Mononuclear cell (primary cell): ENCODE data around the gene ERMAP. TPM values are rescaled to one million over a fixed set of nuclear protein-coding genes. Genes with fewer than 3 reads are reported as not detected.
"Not testable (repeated sequence)": the region's sequence is repeated elsewhere in the genome, so short reads cannot be mapped to it uniquely, and the experiment has no call there.

Experiments used
- H3K27me3 ChIP-seq: 2 replicates; pipeline ENCODE4 v1.6.0; 2011; ENCODE audit warnings: low read length, control low read depth; ENCODE audit not compliant: insufficient read depth
- H3K4me1 ChIP-seq: 2 replicates; pipeline ENCODE4 v1.5.1; 2011; ENCODE audit warnings: mild to moderate bottlenecking, low read length, control low read depth; ENCODE audit not compliant: insufficient read depth
- H3K4me3 ChIP-seq: 2 replicates; pipeline ENCODE4 v1.5.1; 2011; ENCODE audit warnings: mild to moderate bottlenecking, low read length, moderate library complexity
- H3K9me3 ChIP-seq: 2 replicates; pipeline ENCODE4 v1.5.1; 2011; ENCODE audit warnings: low read depth, mild to moderate bottlenecking, control low read depth, low read length
- total RNA-seq: library from RNA; depleted of rRNA; stranded (reverse); fragments of >200 nt; gene quantifications from one replicate; pipeline ENCODE4 v1.2.3, GENCODE V29; 2012

The ERMAP gene
- total RNA-seq, 1 donor = 6.4 TPM

GRCh38 chr1:42861014-42861399, 44.1 kb downstream of the ERMAP start:
- H3K9me3 ChIP-seq = peaks cover 11% of the 10 kb centered on the region
- peaks cover 17% of the 10 kb centered on the region for H3K27me3 ChIP-seq

DNA sequence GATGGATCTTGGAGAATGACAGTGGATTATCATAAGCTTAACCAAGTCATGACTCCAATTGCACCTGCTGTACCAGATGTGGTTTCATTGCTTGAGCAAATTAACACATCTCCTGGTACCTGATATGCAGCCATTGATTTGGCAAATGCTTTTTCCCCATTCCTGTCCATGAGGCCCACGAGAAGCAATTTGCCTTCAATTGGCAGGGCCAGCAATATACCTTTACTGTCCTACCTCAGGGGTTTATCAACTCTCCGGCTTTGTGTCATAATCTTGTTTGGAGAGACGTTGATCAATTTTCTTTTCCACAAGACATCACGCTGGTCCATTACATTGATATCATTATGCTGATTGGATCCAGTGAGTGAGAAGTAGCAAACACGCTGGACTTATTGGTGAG, 49.6 kb downstream of the ERMAP start:
- Histone ChIP-seq H3K9me3 (no peaks in the 10 kb centered on the region), H3K27me3 (peaks cover 2% of the 10 kb centered on the region), H3K4me3 (no peak overlapping the region), H3K4me1 (no peaks in the 10 kb centered on the region)

More at GRCh38 chr1:42861014-42861399, 44.1 kb downstream of the ERMAP start:
- Histone ChIP-seq H3K4me3 (no peak overlapping the region), H3K4me1 (no peaks in the 10 kb centered on the region)

DNA sequence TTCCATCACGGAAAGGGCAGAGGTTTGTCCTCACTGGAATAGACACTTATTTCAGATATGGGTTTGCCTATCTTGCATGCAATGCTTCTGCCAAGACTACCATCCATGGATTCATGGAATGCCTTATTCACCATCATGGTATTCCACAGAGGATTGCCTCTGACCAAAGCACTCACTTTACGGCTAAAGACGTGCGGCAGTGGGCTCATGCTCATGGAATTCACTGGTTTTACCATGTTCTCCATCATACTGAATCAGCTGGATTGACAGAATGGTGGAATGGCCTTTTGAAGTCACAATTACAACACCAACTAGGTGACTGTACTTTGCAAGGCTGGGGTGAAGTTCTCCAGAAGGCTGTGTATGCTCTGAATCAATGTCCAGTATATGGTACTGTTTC, 51.5 kb downstream of the ERMAP start:
- not testable (repeated sequence) for H3K27me3 ChIP-seq, H3K9me3 ChIP-seq, H3K4me1 ChIP-seq, H3K4me3 ChIP-seq

DNA sequence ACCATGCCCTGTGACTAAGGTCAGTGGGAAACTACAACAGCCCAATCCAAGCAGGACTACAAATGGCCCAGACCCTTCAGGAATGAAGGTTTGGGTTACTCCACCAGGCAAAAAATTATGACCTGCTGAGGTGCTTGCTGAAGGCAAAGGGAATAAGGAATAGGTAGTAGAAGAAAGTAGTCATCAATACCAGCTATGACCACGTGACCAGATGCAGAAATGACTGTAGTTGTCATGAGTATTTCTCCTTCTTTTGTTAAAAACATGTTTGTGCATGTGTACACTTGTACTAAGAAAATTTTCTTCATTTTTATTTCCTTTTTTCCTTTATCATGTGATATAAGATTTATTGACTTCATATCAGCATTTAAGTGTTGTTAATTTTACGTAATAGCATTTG, 52.3 kb downstream of the ERMAP start:
- not testable (repeated sequence) for H3K9me3 ChIP-seq, H3K4me3 ChIP-seq, H3K4me1 ChIP-seq, H3K27me3 ChIP-seq

- not testable (repeated sequence) for H3K9me3 ChIP-seq, H3K4me1 ChIP-seq, H3K4me3 ChIP-seq
These were observed 52.8 kb downstream of the ERMAP start for GRCh38 chr1:42869751-42870150.

DNA sequence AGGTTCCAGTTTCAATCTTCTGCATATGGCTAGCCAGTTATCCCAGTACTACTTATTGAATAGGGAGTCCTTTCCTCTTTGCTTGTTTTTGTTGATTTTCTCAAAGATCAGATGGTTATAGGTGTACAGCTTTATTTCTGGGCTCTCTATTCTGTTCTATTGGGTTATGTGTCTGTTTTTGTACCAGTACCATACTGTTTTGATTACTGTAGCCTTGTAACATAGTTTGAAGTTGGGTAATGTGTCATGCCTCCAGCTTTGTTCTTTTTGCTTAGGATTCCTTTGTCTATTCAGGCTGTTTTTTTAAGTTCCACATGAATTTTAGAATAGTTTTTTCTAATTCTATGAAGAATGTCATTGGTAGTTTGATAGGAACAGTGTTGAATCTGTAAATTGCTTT, 56.2 kb downstream of the ERMAP start:
- H3K4me3 ChIP-seq, H3K4me1 ChIP-seq, H3K27me3 ChIP-seq, H3K9me3 ChIP-seq: not testable (repeated sequence)

More at GRCh38 chr1:42869751-42870150, 52.8 kb downstream of the ERMAP start:
- not testable (repeated sequence) for H3K27me3 ChIP-seq

DNA sequence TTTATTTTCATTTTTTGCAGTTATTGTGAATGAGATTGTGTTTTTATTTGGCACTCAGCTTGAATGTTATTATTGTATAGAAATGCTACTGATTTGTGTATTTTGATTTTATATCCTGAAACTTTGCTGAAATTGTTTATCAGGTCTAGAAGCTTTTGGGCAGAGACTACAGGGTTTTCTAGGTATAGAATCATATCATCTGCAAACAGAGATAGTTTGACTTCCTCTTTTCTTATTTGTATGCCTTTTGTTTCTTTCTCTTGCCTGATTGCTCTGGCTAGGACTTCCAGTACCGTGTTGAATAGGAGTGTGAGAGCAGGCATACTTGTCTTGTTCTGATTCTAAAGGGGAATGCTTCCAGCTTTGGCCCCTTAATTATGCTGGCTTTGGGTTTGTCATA, 56.7 kb downstream of the ERMAP start:
- Histone ChIP-seq H3K9me3 (no peaks in the 10 kb centered on the region), H3K27me3 (peaks cover 8% of the 10 kb centered on the region), H3K4me1 (no peaks in the 10 kb centered on the region), H3K4me3 (no peak overlapping the region)

GRCh38 chr1:42876009-42876408, 59.1 kb downstream of the ERMAP start:
- no peak overlapping the region for H3K4me3 ChIP-seq
- peaks cover 8% of the 10 kb centered on the region for H3K27me3 ChIP-seq
- no peaks in the 10 kb centered on the region for H3K9me3 ChIP-seq

DNA sequence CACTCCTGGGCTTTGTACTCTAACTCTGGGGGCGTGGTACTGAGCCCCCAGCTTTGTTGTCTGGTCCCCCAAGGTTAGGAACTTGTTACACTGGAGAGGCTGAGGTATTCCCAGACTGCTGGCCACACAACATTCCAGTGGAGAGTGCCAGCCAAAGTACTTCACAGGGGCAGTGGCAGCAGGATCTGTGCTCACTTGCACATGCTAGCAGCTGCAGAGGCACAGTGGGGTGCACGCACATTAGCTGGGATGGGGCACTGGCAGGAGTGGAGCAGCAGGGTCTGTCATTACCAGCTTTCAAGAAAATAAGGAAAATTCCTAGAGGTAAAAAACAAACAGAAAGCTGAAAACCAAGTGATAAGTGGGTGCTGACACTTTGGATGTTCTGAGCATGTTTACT, 60.5 kb downstream of the ERMAP start:
- no peak overlapping the region for H3K4me3 ChIP-seq
- peaks cover 8% of the 10 kb centered on the region for H3K27me3 ChIP-seq
- no peaks in the 10 kb centered on the region for H3K4me1 ChIP-seq
- H3K9me3 ChIP-seq = no peaks in the 10 kb centered on the region

More at GRCh38 chr1:42876009-42876408, 59.1 kb downstream of the ERMAP start:
- no peaks in the 10 kb centered on the region for H3K4me1 ChIP-seq

DNA sequence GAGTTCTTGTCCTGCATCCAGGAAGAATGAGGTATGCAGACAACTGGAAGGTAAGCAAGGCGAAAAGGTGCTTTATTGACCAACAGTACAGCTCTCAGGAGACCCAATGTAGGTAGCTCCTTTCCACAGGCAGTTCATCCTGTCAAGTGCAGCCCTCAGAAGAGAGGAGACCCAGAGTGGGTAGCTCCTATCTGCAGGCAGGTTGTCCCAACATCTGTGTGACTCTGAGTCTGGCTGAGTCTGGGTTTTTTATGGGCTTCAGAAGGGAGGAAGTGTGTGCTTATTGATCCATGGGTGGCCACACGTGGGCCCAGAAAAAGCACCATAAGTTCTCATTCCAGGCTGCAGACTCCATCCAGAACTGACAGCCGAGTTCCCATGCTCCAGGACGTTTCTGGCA, 63.5 kb downstream of the ERMAP start:
- H3K4me3 ChIP-seq = no peak overlapping the region

DNA sequence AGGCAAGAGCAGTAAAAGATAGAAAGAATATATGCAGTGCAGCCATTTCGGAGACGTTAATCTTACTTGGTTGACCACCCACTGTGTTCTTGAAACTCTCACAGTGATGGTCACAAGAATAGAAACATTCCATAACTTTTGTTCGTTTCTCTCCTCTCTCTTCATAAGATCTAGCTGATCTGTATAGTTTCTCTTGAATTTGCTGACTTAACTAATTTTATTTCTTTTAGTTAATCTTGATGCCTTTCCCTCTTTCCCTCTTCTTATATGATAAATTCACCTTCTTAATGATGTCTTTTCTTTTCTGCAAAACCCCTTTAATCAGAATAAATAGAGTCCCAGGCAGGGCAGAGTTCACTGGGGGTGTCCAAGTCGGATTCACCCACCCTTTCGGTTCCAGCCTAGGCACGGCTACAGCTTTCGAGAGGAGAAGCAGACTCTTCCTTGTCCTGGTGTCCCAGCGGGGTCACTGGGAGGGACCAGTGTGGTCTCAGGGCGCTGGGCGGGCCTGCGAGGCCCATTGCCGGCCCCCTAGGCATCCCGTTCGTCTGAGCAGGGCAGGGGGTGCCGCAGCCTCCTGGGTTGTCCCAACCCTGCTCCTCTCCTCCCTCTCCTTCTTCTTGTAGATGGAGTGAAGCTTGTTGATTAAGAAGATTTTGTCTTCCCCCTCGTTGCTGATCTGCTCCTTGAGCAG, 69.3 kb downstream of the ERMAP start:
- H3K4me1 ChIP-seq = no peaks in the 10 kb centered on the region
- H3K9me3 ChIP-seq = no peaks in the 10 kb centered on the region
- no peak overlapping the region for H3K4me3 ChIP-seq
- no peaks in the 10 kb centered on the region for H3K27me3 ChIP-seq

More for the DNA sequence above, 63.5 kb downstream of the ERMAP start:
- no peaks in the 10 kb centered on the region for H3K9me3 ChIP-seq
- H3K27me3 ChIP-seq = peaks cover 8% of the 10 kb centered on the region
- H3K4me1 ChIP-seq = no peaks in the 10 kb centered on the region

GRCh38 chr1:42886800-42887199, 69.9 kb downstream of the ERMAP start:
- Histone ChIP-seq H3K9me3 (no peaks in the 10 kb centered on the region), H3K4me3 (no peak overlapping the region), H3K27me3 (no peaks in the 10 kb centered on the region), H3K4me1 (no peaks in the 10 kb centered on the region)

- no peaks in the 10 kb centered on the region for H3K27me3 ChIP-seq
- H3K9me3 ChIP-seq = no peaks in the 10 kb centered on the region
- no peak overlapping the region for H3K4me3 ChIP-seq
- H3K4me1 ChIP-seq = no peaks in the 10 kb centered on the region
These were observed 70.4 kb downstream of the ERMAP start for GRCh38 chr1:42887366-42887765.

- Histone ChIP-seq H3K9me3 (no peaks in the 10 kb centered on the region), H3K27me3 (no peaks in the 10 kb centered on the region), H3K4me3 (no peak overlapping the region), H3K4me1 (no peaks in the 10 kb centered on the region)
These were observed 71.2 kb downstream of the ERMAP start for GRCh38 chr1:42888013-42888633.

DNA sequence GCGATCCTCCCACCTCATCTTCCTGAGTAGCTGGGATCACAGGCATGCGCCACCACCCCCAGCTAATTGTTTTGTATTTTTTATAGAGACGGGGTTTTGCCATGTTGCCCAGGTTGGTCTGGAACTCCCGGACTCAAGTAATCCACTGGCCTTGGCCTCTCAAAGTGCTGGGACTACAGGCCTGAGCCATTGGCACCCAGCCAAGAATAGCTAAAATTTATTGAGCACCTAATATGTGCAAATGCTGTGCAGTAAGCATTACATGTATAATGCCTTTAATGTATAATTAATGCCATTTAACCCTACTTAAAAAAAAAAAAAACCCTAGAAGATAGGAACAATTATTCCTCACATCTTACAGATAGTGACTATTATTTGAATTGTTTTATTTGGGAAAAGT, 72.3 kb downstream of the ERMAP start:
- Histone ChIP-seq H3K9me3 (no peaks in the 10 kb centered on the region), H3K4me1 (no peaks in the 10 kb centered on the region), H3K27me3 (no peaks in the 10 kb centered on the region), H3K4me3 (no peak overlapping the region)
